Measurements from ENCODE around the gene ARHGEF16. TPM values are rescaled to one million over a fixed set of nuclear protein-coding genes. Genes with fewer than 3 reads are reported as not detected.

ARHGEF16 gene
- polyA plus RNA-seq, 1 of the 3 experiments (the other 2 are of a cell fraction) = 0.18 TPM

- POLR2A ChIA-PET = no interaction called here
- Histone ChIP-seq H3K27ac (ENCODE audit: low read depth in 2 of 2, low read length in 1 of 2) (no peak overlapping the region), H3K4me3 (ENCODE audit: low read depth in 2 of 2, low read length in 1 of 2) (no peak overlapping the region), H3K9ac (no peak overlapping the region), H3F3A (replicated peaks; ENCODE audit: insufficient read depth) (no peaks in the 10 kb centered on the region), H3K4me2 (no peak overlapping the region), H3K9me2 (no peaks in the 10 kb centered on the region), H3K27me3 (ENCODE audit: insufficient read depth) (peaks cover 21% of the 10 kb centered on the region), H2AFZ (ENCODE audit: low read depth) (no peak overlapping the region), H3K9me3 (no peaks in the 10 kb centered on the region), H3K4me1 (ENCODE audit: control insufficient read depth in 1 of 2, insufficient read depth in 2 of 2, low read depth in 1 of 2, low read length in 1 of 2) (no peaks in the 10 kb centered on the region), H3K36me3 (replicated peaks in 1 of 2; ENCODE audit: control insufficient read depth in 1 of 2, insufficient read depth in 2 of 2, low read length in 1 of 2) (no peaks in the 10 kb centered on the region), H3K79me2 (ENCODE audit: insufficient read depth) (no peaks in the 10 kb centered on the region), H4K20me1 (ENCODE audit: insufficient read depth) (no peaks in the 10 kb centered on the region)
- no peak for TF ChIP-seq SMC3 (IDR thresholded peaks at IDR 0.05; ENCODE audit: low read depth, low read length)
- TF ChIP-seq GATA2 (CRISPR knock-in tag; IDR thresholded peaks at IDR 0.05) = no peak
- TF ChIP-seq TAF1 (IDR thresholded peaks at IDR 0.05; ENCODE audit: borderline replicate concordance, low read depth, low read length) = no peak
- TF ChIP-seq USF2 (IDR thresholded peaks at IDR 0.05; ENCODE audit: borderline replicate concordance, low read depth, low read length) = no peak
- TF ChIP-seq POLR2AphosphoS5 (IDR thresholded peaks at IDR 0.05; ENCODE audit: low read depth, low read length) = no peak
- no peak for TF ChIP-seq YY1 (IDR thresholded peaks at IDR 0.05; ENCODE audit: low read depth)
- TF ChIP-seq TCF12 (IDR thresholded peaks at IDR 0.05) = no peak
- TF ChIP-seq REST (IDR thresholded peaks at IDR 0.05; ENCODE audit: low read depth, low read length) = no peak
- no peak for TF ChIP-seq IRF3 (IDR thresholded peaks at IDR 0.05; ENCODE audit: low read depth, low read length)
- no peak for TF ChIP-seq USF1 (IDR thresholded peaks at IDR 0.05; ENCODE audit: borderline replicate concordance, low read depth)
- no peak for TF ChIP-seq CHD2 (IDR thresholded peaks at IDR 0.05; ENCODE audit: low read length, partially characterized antibody)
- TF ChIP-seq NFIC (IDR thresholded peaks at IDR 0.05; ENCODE audit: borderline replicate concordance) = no peak
- no peak for TF ChIP-seq PBX3 (IDR thresholded peaks at IDR 0.05)
- TF ChIP-seq FOSL2 (IDR thresholded peaks at IDR 0.05; ENCODE audit: borderline replicate concordance, low read depth) = no peak
- DNase-seq = no peak
- CTCF ChIA-PET = interaction anchor here (0.6 to 2.6 kb wide), 7 partner anchors 8 to 604 kb away, joined by 3 to 22 read pairs (median 7); no protein-coding TSS in a partner anchor
- WGBS (ENCODE audit: low lambda C conversion rate) = 61% methylated on average over 31 of the region's 44 CpGs
Observed at GRCh38 chr1:3425486-3426215, 28.8 kb upstream of the ARHGEF16 start.

Data from SK-N-SH (cell line).